ENCODE measurements around the gene ACTN4.

GRCh38 chr19:38692458-38693379 is 45.3 kb downstream of the ACTN4 start:
- TF ChIP-seq CTCF (conservative IDR thresholded peaks at IDR 0.05) = no peak
- TF ChIP-seq EZH2 (IDR thresholded peaks at IDR 0.05; ENCODE audit: low read depth) = no peak

Data from PC-9 (cell line).